Stimulated activated CD8-positive, alpha-beta memory T cell treated with anti-CD3 and anti-CD28 coated beads, Interleukin-12 subunit alpha, Interleukin-12 subunit beta, amount 100 ng/mL, for 24 hours (primary cell): ENCODE data around the gene RRP15.

Experiments
- DNase-seq: peaks from one replicate; pipeline ENCODE4 v3.0.0-alpha.2; 2020; ENCODE audit errors: extremely low read depth

The RRP15 gene

GRCh38 chr1:218384581-218384993 is 99.5 kb downstream of the RRP15 start:
- DNase-seq, result no peak
